GM12891 (cell line): ENCODE measurements around the gene COPG2.
"Not testable (repeated sequence)": the region's sequence is repeated elsewhere in the genome, so short reads cannot be mapped to it uniquely, and the experiment has no call there.

Source experiments
- DNase-seq: peaks from one replicate; pipeline ENCODE4 v3.0.0; 2011; ENCODE audit warnings: low spot score; ENCODE audit not compliant: insufficient read length
- FAIRE-seq: peaks from 2 replicates; lab custom pipeline; 2011; peaks lifted over from hg19 to GRCh38; lab: Jason Lieb, UNC
- PAX5 ChIP-seq: IDR thresholded peaks from 2 replicates; pipeline ENCODE4 v1.6.1; 2011; ENCODE audit warnings: low read length, moderate library complexity, mild to moderate bottlenecking; ENCODE audit not compliant: insufficient read depth, severe bottlenecking
- POLR2A ChIP-seq: IDR thresholded peaks from 2 replicates; pipeline ENCODE4 v1.6.1; 2011; ENCODE audit warnings: low read depth, low read length, control low read depth
- POLR2AphosphoS5 ChIP-seq: IDR thresholded peaks from 2 replicates; pipeline ENCODE4 v1.6.1; 2011; ENCODE audit warnings: low read depth, low read length, control low read depth
- POU2F2 ChIP-seq: IDR thresholded peaks from 2 replicates; pipeline ENCODE4 v1.6.1; 2011; ENCODE audit warnings: low read depth, mild to moderate bottlenecking, control low read depth, low read length, moderate library complexity
- SPI1 ChIP-seq: IDR thresholded peaks from 2 replicates; pipeline ENCODE4 v1.6.1; 2011; ENCODE audit warnings: low read depth, low read length, control low read depth
- TAF1 ChIP-seq: IDR thresholded peaks from 2 replicates; pipeline ENCODE4 v1.6.1; 2011; ENCODE audit warnings: low read depth, low read length, control low read depth

COPG2 gene

GRCh38 chr7:130529417-130529816, 139.1 kb downstream of the COPG2 start:
- FAIRE-seq, result no peak
- TF ChIP-seq PAX5 (no peak), SPI1 (no peak), POLR2A (no peak), POU2F2 (no peak), TAF1 (no peak), POLR2AphosphoS5 (no peak)

GRCh38 chr7:130527752-130528355, 140.7 kb downstream of the COPG2 start:
- not testable (repeated sequence) for DNase-seq, FAIRE-seq

More at GRCh38 chr7:130529417-130529816, 139.1 kb downstream of the COPG2 start:
- DNase-seq, result no peak

GRCh38 chr7:130524628-130525027, 143.9 kb downstream of the COPG2 start:
- no peak for DNase-seq
- TF ChIP-seq POLR2AphosphoS5, result no peak
- no peak for TF ChIP-seq TAF1
- no peak for TF ChIP-seq PAX5
- TF ChIP-seq POU2F2, result no peak
- no peak for TF ChIP-seq SPI1
- no peak for TF ChIP-seq POLR2A
- FAIRE-seq, result no peak

GRCh38 chr7:130523519-130524125, 144.9 kb downstream of the COPG2 start:
- DNase-seq, FAIRE-seq: not testable (repeated sequence)

GRCh38 chr7:130521258-130521951, 147.1 kb downstream of the COPG2 start:
- FAIRE-seq (no peak), DNase-seq (no peak)
- no peak for TF ChIP-seq POU2F2
- no peak for TF ChIP-seq TAF1
- TF ChIP-seq SPI1, result no peak
- TF ChIP-seq POLR2AphosphoS5, result no peak
- no peak for TF ChIP-seq POLR2A
- TF ChIP-seq PAX5, result no peak

GRCh38 chr7:130515315-130516040, 153.1 kb downstream of the COPG2 start:
- no peak for FAIRE-seq
- TF ChIP-seq POLR2A (no peak), POU2F2 (no peak), SPI1 (no peak), PAX5 (no peak), POLR2AphosphoS5 (no peak), TAF1 (no peak)
- no peak for DNase-seq

- FAIRE-seq, result no peak
Measured at GRCh38 chr7:130513447-130513846, 155.1 kb downstream of the COPG2 start.

GRCh38 chr7:130512038-130512437, 156.5 kb downstream of the COPG2 start:
- DNase-seq, FAIRE-seq: not testable (repeated sequence)

More at GRCh38 chr7:130513447-130513846, 155.1 kb downstream of the COPG2 start:
- no peak for DNase-seq
- TF ChIP-seq SPI1, result no peak
- TF ChIP-seq TAF1, result no peak
- no peak for TF ChIP-seq POLR2AphosphoS5
- TF ChIP-seq PAX5, result no peak
- no peak for TF ChIP-seq POLR2A
- no peak for TF ChIP-seq POU2F2

GRCh38 chr7:130506358-130506757, 162.2 kb downstream of the COPG2 start:
- TF ChIP-seq POU2F2 (no peak), TAF1 (no peak), SPI1 (no peak), POLR2AphosphoS5 (no peak), POLR2A (no peak), PAX5 (no peak)
- FAIRE-seq (no peak), DNase-seq (no peak)

GRCh38 chr7:130505753-130506152, 162.8 kb downstream of the COPG2 start:
- DNase-seq (no peak), FAIRE-seq (no peak)
- TF ChIP-seq PAX5, result no peak
- no peak for TF ChIP-seq POLR2A
- no peak for TF ChIP-seq POU2F2
- TF ChIP-seq SPI1, result no peak
- TF ChIP-seq POLR2AphosphoS5, result no peak
